ENCODE data around the gene SLC5A5. TPM values are rescaled to one million over a fixed set of nuclear protein-coding genes. Genes with fewer than 3 reads are reported as not detected.
A peak's percentile ranks its signal among the peaks of the same experiment; 100 is the strongest.

SLC5A5 gene
- total and polyA plus RNA-seq, 2 of the 8 experiments (the other 6 are each of a cell fraction or from before 2014, with no cell fraction given) = 1.5 to 1.8 TPM

- 86% methylated on average over 7 of the region's 7 CpGs; no CpG with 5 or more reads in 1 of the 2 experiments for WGBS, 2 experiments (ENCODE audit: extremely low coverage in 1 of 2, insufficient coverage in 1 of 2, insufficient read length in 1 of 2, insufficient replicate concordance in 2 of 2, low coverage in 1 of 2, low lambda C conversion rate in 2 of 2, missing lambda C conversion rate in 1 of 2)
- Histone ChIP-seq H4K20me1 (replicated peaks in 1 of 2; ENCODE audit: control insufficient read depth in 1 of 2, insufficient read depth in 2 of 2, low read length in 2 of 2) (no peaks in the 10 kb centered on the region), H2AK5ac (ENCODE audit: low read depth, low read length) (no peak overlapping the region), H3K79me1 (ENCODE audit: low read depth, low read length) (no peaks in the 10 kb centered on the region), H4K5ac (ENCODE audit: insufficient read length, low read depth, low read length) (no peak overlapping the region), H2BK20ac (ENCODE audit: low read length) (0 out of 2 replicates have a peak overlapping the region, but pooled peaks have one; percentile 48), H2BK15ac (ENCODE audit: low read length) (peak overlapping the region; percentile 88; the same call in 1 of the 2 replicates), H3K27ac (ENCODE audit: low read depth, low read length) (no peak overlapping the region), H3K4me3 (ENCODE audit: extremely low read depth in 1 of 4, insufficient read depth in 2 of 4, low read depth in 3 of 4, low read length in 4 of 4) (no peak overlapping the region), H3K9ac (replicated peaks in 1 of 4; ENCODE audit: extremely low read depth in 1 of 4, low read depth in 3 of 4, low read length in 3 of 4) (no peak overlapping the region), H3K9me3 (ENCODE audit: insufficient read depth in 2 of 2, low read depth in 1 of 2, low read length in 1 of 2) (no peaks in the 10 kb centered on the region), H4K8ac (ENCODE audit: extremely low read depth, insufficient read depth, low read length) (no peak overlapping the region), H3K79me2 (ENCODE audit: control insufficient read depth in 1 of 2, insufficient read depth in 2 of 2, low read length in 2 of 2) (no peaks in the 10 kb centered on the region), H3K36me3 (ENCODE audit: control insufficient read depth in 2 of 4, insufficient read depth in 4 of 4, low read length in 3 of 4) (no peaks in the 10 kb centered on the region), H3K4ac (replicated peaks; ENCODE audit: insufficient read length, low read depth, low read length) (no peak overlapping the region), H2AFZ (ENCODE audit: low read length) (no peak overlapping the region), H2BK5ac (ENCODE audit: low read depth, low read length) (no peak overlapping the region), H3K27me3 (replicated peaks in 1 of 4; ENCODE audit: control insufficient read depth in 3 of 4, extremely low read depth in 1 of 4, insufficient read depth in 3 of 4, low read length in 3 of 4) (no peaks in the 10 kb centered on the region), H3K4me2 (ENCODE audit: insufficient read depth in 1 of 2, low read depth in 2 of 2, low read length in 2 of 2) (no peak overlapping the region), H2BK12ac (ENCODE audit: low read depth, low read length) (no peak overlapping the region), H3K14ac (ENCODE audit: insufficient read length) (no peak overlapping the region), H3K56ac (replicated peaks; ENCODE audit: insufficient read length, low read depth, low read length) (no peak overlapping the region), H4K91ac (replicated peaks; ENCODE audit: insufficient read length, low read length) (no peak overlapping the region), H3K4me1 (replicated peaks in 1 of 4; ENCODE audit: control insufficient read depth in 3 of 4, insufficient read depth in 4 of 4, low read length in 3 of 4) (no peaks in the 10 kb centered on the region), H2BK120ac (replicated peaks; ENCODE audit: low read depth, low read length) (no peak overlapping the region), H3K18ac (ENCODE audit: extremely low read depth, low read length) (no peak overlapping the region), H3K23ac (ENCODE audit: insufficient read length) (no peak overlapping the region), H3K23me2 (ENCODE audit: low read depth, low read length) (no peaks in the 10 kb centered on the region)
- FAIRE-seq (no peak), DNase-seq (ENCODE audit: low read depth in 1 of 2, low spot score in 2 of 2) (no peak)
- ChIA-PET POLR2A (ENCODE audit: partially characterized antibody) (no interaction called here), CTCF (ENCODE audit: partially characterized antibody) (no interaction called here)
- TF ChIP-seq CTBP2 (IDR thresholded peaks at IDR 0.05; ENCODE audit: borderline replicate concordance, insufficient read depth, insufficient read length, low read length) (no peak), ASH2L (IDR thresholded peaks at IDR 0.05; ENCODE audit: low read length) (no peak), RNF2 (IDR thresholded peaks at IDR 0.05; ENCODE audit: borderline replicate concordance, low read depth, low read length, missing control alignments, poor library complexity, severe bottlenecking) (no peak), CBX8 (IDR thresholded peaks at IDR 0.05; ENCODE audit: borderline replicate concordance, low read depth, low read length) (no peak), NANOG (IDR thresholded peaks at IDR 0.05; ENCODE audit: insufficient read depth, low read depth, low read length, poor library complexity, severe bottlenecking) (no peak), TAF7 (optimal IDR thresholded peaks at IDR 0.05; ENCODE audit: borderline replicate concordance, low read depth, low read length) (no peak), CREB1 (IDR thresholded peaks at IDR 0.05) (no peak), ZNF274 (IDR thresholded peaks at IDR 0.05; ENCODE audit: borderline replicate concordance, extremely low read depth, low read length) (no peak), MAX (IDR thresholded peaks at IDR 0.05) (no peak), SRF (IDR thresholded peaks at IDR 0.05; ENCODE audit: low read depth, low read length) (no peak), CBX5 (IDR thresholded peaks at IDR 0.05; ENCODE audit: low read depth, low read length) (no peak), SIRT6 (IDR thresholded peaks at IDR 0.05; ENCODE audit: low read length) (no peak), RBBP5 (IDR thresholded peaks at IDR 0.05; ENCODE audit: borderline replicate concordance, low read depth, low read length) (no peak), GTF2F1 (IDR thresholded peaks at IDR 0.05; ENCODE audit: borderline replicate concordance, low read depth, low read length) (no peak), CHD2 (IDR thresholded peaks at IDR 0.05; ENCODE audit: low read length) (no peak)
These were observed 10.0 kb downstream of the SLC5A5 start for GRCh38 chr19:17881701-17882100.
